GM12892 (cell line): Measurements from ENCODE around the gene ZNF331.

Experiments used
- DNase-seq: peaks from one replicate; pipeline ENCODE4 v3.0.0; 2011; ENCODE audit not compliant: insufficient read length
- FAIRE-seq: peaks from 2 replicates; lab custom pipeline; 2011; peaks lifted over from hg19 to GRCh38; lab: Jason Lieb, UNC
- POLR2A ChIP-seq: IDR thresholded peaks from 2 replicates; pipeline ENCODE4 v1.6.1; 2011; ENCODE audit warnings: low read depth, low read length, control low read depth
- POLR2AphosphoS5 ChIP-seq: IDR thresholded peaks from 2 replicates; pipeline ENCODE4 v1.6.1; 2011; ENCODE audit warnings: low read depth, low read length, control low read depth
- TAF1 ChIP-seq: IDR thresholded peaks from 2 replicates; pipeline ENCODE4 v1.6.1; 2011; ENCODE audit warnings: low read depth, mild to moderate bottlenecking, control low read depth, low read length, borderline replicate concordance

Gene ZNF331

DNA sequence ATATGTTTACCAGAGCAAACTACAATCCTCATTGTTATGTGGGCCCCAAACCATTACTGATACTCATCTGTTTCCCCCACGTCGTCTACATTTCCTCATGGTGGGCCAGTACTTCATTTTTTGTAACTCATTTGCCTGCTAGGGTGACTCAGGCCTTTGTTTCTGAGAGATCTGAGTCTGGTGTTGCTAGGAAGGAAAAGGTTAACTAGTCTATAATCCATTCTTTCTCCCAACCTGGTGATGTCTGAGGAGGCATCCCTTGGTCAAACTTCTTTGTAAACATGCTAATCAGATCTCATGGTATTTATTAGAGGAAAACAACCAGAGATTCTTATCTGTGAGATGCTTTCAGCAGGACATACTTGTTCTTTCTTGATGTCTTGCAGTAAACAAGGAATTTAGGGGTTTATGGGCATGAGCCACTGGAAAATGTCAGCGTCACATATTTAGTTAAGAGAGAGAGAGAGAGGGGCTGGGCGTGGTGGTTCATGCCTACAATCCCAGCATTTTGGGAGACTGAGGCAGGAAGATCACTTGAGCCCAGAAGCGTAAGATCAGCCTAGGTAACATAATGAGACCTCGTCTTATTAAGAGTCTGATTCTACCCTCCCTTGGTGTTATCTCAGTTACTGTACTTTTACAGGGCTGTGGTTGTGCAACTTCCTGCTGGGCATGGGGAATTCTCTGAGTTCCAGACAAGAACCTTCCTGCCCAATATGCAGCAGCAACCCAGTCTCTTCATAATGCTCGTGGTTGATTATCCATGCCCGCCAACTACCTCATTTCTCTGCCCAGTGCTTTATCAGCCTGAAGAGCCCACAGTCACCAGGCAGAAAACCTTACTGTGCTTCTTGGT, 84.2 kb downstream of the ZNF331 start:
- FAIRE-seq (no peak), DNase-seq (no peak)
- TF ChIP-seq POLR2A (no peak), TAF1 (no peak), POLR2AphosphoS5 (no peak)

DNA sequence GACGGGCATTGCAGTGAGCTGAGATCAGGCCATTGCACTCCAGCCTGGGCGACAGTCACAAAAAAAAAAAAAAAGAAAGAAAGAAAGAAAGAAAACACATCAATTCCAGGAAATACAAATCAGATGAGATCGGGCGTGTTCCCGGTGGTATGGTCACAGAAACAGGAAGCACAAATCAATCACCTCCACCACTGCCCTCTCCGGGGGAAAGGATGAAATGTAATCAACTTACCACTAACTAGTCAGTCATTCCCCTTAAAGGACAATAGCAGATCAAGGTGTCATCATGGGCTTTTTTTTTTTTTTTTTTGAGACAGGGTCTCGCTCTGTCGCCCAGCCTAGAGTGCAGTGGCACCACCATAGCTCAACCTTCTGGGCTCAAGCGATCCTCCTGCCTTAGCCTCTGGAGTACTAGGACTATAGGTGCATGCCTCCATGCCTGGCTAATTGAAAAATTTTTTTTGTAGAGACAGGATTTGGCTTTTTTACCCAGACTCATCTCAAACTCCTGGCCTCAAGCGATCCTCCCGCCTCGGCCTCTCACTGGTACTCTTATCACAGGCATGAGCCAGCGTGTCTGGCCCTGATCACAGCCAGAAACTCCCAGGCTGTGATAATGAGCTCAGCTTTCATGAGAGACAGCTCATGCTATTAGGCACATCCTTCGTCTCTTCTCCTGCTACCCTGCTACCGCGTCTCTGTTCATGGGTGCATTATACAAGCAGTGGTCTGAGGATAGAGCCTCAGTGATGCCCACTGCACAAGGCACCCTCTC, 87.0 kb downstream of the ZNF331 start:
- TF ChIP-seq POLR2A (no peak), TAF1 (no peak), POLR2AphosphoS5 (no peak)
- DNase-seq (no peak), FAIRE-seq (no peak)

DNA sequence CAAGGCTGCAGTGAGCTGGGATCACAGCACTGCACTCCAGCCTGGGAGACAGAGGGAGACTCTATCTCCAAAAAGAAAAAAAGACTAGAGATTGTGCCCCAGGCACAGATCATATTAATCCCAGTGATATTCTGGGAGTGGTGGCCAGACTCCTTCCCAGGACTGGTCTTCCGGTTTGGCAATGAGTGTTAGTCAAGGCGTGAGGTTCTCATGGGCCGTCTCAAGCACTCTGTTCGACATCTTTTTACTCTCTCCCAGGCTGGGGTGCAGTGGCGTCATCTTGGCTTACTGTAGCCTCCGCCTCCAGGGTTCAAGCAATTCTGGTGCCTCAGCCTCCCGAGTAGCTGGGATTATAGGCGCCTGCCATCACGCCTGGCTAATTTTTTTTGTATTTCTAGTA, 88.5 kb downstream of the ZNF331 start:
- TF ChIP-seq POLR2A (no peak), TAF1 (no peak), POLR2AphosphoS5 (no peak)
- DNase-seq (no peak), FAIRE-seq (no peak)

DNA sequence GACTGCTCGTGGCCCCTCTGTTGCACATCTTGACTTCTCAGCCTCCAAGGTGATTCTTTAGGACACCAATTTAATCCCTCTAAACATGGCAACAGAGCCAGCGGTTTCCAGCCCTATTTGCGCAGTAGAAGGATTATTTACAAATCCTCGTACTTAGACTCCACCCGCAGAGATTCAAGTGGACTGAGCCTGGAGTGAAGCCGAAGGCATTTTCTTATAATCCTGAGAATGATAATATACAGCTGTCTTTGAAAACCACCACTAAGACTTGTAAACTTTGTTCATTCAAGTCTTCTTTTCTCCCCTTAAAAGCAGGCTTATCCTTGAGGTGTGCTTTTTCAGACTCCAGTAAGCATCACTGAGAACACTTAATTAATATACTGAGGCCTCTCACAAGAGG, 89.0 kb downstream of the ZNF331 start:
- FAIRE-seq (no peak), DNase-seq (no peak)
- TF ChIP-seq POLR2A = no peak
- no peak for TF ChIP-seq TAF1
- TF ChIP-seq POLR2AphosphoS5 = no peak
